NCI-H460 (cell line): ENCODE measurements around the gene CELA3A. TPM values are rescaled to one million over a fixed set of nuclear protein-coding genes. Genes with fewer than 3 reads are reported as not detected.
"Not testable (repeated sequence)": the region's sequence is repeated elsewhere in the genome, so short reads cannot be mapped to it uniquely, and the experiment has no call there.

Source experiments
- DNase-seq: peaks from one replicate; pipeline ENCODE4 v3.0.0-alpha.2; 2016; ENCODE audit warnings: low read depth; ENCODE audit errors: extremely low read depth
- total RNA-seq: library from RNA; depleted of rRNA; stranded (reverse); fragments of >200 nt; shearing (Covaris generic); gene quantifications from 2 replicates; pipeline ENCODE4 v1.2.3, GENCODE V29; 2014

The CELA3A gene
- total RNA-seq, 1 experiment from 2014 or later, result not detected

DNA sequence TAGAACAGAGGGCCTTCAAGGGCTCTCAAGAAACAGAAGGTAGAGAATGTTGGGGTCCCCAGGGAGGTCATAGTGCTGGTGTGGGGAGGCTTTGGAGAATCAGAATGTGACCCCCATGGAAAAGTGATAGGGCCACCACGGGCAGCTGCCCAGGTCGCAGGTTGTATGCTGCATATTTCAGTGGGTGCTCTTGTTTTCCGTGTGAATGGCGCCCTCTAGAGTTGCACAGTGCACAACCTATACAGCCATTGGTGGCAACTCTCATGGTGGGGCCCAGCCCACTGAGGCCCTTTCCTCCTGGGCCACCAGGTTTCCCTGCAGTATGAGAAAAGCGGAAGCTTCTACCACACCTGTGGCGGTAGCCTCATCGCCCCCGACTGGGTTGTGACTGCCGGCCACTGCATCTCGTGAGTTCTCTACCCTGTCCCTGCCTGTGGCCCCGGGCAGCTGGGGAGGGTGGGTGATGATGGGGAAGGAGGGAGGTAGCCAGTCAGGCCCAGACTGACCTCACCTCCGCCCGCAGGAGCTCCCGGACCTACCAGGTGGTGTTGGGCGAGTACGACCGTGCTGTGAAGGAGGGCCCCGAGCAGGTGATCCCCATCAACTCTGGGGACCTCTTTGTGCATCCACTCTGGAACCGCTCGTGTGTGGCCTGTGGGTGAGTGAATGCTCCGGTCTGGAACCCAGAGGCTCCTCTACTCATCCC lies 20.8 kb upstream of the CELA3A start:
- DNase-seq, result peak; percentile 7

DNA sequence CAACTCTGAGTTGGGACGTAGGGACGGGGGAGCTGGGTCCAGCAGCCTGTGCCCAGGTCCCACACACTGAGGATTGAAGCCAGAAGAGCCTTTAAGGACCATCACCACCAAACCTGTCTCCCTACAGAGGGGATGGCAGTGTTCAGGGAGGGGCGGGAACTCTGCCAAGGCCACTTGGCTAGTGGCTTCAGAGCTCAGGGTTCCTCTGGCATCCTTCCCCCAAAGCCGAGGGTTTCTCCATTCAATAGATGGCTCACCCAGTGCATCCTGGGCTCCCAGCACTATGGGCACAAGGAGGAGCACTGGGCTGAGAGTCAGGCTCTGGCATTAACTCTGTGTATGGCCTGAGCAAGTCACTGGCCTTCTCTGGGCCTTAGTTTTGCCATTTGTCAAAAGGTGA lies 20.2 kb upstream of the CELA3A start:
- DNase-seq, result not testable (repeated sequence)

DNA sequence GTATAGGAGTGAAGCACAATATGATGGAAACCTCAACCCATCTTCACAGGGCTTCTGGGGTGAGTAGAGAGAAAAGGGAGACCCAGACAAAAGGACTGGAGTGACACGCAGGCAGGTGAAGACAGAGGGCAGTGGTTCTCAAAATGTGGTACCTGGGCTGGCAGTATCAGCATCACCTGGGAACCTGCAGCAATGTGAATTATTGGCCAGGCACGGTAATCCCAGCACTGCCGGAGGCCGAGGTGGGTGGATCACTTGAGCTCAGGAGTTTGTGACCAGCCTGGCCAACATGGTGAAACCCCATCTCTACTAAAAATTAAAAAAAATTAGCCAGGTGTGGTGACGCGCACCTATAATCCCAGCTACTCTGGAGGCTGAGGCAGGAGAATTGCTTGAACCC lies 19.3 kb upstream of the CELA3A start:
- not testable (repeated sequence) for DNase-seq

DNA sequence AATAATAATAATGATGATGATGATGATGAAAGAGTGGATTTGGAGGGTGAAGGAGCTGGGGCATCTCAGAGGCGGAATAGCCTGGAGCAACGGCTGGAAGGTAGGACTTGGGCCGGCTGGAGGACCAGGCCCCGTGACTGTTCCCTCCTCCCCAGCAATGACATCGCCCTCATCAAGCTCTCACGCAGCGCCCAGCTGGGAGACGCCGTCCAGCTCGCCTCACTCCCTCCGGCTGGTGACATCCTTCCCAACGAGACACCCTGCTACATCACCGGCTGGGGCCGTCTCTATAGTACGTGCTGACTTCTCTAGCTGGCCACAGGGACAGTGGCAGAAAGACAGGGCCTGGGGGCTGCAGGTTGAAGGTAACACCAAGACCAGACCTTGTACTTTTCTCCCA lies 17.9 kb upstream of the CELA3A start:
- not testable (repeated sequence) for DNase-seq

GRCh38 chr1:21985893-21986292 lies 15.6 kb upstream of the CELA3A start:
- DNase-seq, result not testable (repeated sequence)

GRCh38 chr1:21986386-21986785 lies 15.1 kb upstream of the CELA3A start:
- not testable (repeated sequence) for DNase-seq

DNA sequence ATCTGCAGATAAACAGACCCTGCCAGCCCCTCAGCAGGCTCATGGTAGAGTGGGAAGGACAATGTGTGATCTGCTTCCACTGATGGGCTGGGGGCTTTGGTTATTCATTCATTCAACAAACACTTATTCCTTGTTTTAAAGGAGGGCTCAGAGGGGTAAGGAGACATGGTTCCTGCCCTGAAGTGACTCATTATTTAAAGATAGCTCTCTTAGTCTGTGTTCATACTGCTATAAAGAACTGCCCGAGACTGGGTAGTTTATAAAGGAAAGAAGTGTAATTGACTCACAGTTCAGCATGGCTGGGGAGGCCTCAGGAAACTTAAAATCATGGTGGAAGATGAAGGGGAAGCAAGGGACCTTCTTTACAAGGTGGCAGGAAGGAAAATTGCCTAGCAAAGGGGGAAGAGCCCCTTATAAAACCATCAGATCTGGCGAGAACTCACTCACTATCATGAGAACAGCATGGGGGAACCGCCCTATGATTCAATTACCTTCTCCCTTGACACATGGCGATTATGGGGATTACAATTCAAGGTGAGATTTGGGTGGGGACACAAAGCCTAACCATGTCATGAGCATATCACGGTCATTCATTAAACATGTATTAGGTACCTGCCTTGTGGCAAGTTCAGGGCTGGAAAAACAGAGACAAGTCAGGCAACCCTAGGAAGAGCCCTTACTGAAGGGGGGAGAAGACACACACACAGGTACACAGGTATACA lies 11.6 kb upstream of the CELA3A start:
- DNase-seq, result not testable (repeated sequence)

- not testable (repeated sequence) for DNase-seq
Measured at GRCh38 chr1:21992186-21992585, 9.3 kb upstream of the CELA3A start.

- not testable (repeated sequence) for DNase-seq
Measured at GRCh38 chr1:21994716-21995115, 6.7 kb upstream of the CELA3A start.

DNA sequence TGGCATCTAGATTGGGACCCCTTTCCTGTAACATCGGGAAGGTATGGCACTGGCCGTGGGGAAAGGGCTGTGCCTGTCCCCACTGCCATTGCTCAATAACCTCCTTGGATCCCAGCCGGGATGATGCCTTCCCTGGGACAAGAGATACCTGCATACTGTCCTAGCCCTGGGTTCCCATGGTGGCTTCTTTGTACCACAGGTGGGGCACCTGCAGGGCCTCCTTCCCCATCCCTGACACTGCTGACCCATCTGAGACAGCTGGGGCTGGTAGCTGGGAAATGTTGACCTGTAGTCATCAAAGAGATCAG lies 4.8 kb upstream of the CELA3A start:
- DNase-seq, result not testable (repeated sequence)

DNA sequence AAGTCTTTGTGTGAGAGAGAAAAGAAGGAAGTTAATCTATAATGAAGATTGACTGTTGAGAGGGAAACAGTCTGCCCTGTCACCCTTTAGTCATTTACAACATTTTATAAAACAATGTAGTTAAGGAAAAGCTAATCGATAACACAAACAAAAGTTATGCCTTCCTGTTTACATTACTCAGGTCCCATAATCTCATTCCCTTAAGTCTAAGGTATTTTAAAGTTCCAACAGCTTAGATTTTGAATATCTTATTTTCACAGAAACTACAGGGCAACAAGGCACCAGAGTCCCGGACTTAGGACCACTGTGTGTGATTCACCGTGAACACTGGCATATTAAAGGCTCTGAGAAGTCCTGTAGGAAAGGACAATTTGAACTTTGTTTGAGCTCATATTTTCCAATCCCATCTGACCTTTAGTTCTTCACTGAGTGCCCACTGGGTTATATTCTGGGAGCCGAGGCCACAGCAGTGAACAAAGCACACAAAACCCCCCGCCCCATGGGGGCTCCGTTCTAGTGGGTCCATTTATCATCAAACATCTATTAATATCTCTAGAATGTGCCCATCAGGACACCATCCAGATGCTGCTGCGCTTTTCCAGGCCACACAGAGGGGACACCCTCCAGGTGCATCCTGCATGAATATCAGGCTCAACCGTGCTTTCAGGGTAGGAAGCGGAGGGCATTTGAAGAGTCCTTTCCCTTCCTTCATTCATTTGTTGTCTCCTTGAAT lies 3.4 kb upstream of the CELA3A start:
- not testable (repeated sequence) for DNase-seq

DNA sequence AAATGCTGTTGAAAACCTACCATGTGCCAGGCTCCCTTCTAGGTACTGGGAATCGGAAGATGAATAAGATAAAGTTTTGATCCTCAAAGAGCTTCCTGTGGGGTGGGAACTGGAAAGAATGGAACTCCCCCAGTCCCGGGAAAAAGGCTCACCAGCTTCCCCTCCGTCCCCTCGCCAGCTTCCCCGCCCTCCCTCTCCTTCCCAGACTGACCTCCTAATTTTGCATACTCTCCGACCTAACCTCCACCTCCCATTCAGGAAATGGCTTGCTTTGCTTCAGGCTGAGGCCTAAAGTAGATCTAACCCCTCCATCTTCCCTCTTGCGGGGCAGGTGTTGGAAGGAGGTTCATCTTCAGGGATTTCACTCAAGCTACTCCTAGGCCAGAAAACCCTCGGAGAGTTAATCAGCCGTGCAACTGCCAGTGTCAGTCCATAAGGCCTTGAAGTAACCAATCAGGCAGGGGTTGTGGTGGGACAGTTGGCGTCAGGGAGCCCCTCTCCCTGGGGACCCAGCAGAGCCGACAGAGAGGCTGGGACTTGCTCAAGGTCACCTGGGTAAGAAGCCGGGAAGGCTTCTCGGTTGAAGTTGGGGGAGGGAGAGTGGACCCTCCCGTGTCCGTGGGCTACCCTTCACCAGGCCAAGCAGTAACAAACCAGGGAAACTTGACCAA lies 2.7 kb upstream of the CELA3A start:
- DNase-seq, result not testable (repeated sequence)

GRCh38 chr1:21999645-22000044 lies 1.8 kb upstream of the CELA3A start:
- DNase-seq, result not testable (repeated sequence)

DNA sequence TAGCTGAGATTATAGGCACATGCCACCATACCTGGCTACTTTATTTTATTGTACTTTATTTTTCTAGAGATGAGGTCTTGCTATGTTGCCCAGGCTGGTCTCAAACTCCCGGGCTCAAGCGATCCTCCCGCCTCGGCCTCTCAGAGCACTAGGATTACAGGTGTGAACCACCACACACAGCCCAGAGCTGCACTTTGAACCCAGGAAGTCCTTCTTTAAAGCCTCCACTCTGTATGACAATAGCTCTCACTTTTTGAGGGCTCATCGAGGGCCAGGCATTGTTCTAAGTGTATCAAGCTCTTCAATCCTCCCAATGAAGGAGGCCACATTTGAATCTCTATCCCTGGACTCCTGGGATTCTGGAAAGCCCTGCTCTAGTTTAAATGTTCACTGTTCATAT lies 1.0 kb downstream of the CELA3A start:
- DNase-seq, result not testable (repeated sequence)

GRCh38 chr1:22002875-22003274 lies 1.4 kb downstream of the CELA3A start:
- not testable (repeated sequence) for DNase-seq

DNA sequence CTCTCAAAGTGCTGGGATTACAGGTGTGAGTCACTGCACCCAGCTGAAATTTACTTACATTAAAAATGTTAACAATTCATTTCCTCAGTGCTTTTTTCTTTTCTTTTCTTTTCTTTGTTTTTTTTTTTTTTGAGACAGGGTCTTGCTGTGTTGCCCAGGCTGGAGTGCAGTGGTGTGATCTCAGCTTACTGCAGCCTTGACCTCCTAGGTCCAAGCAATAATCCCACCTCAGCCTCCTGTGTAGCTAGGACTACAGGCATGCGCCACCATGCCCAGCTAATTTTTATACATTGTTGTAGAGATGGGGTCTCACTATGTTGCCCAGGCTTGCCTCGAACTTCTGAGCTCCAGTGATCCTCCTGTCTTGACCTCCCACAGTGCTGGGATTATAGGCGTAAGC lies 2.5 kb downstream of the CELA3A start:
- not testable (repeated sequence) for DNase-seq

GRCh38 chr1:22005261-22006149 lies 4.0 kb downstream of the CELA3A start:
- not testable (repeated sequence) for DNase-seq

DNA sequence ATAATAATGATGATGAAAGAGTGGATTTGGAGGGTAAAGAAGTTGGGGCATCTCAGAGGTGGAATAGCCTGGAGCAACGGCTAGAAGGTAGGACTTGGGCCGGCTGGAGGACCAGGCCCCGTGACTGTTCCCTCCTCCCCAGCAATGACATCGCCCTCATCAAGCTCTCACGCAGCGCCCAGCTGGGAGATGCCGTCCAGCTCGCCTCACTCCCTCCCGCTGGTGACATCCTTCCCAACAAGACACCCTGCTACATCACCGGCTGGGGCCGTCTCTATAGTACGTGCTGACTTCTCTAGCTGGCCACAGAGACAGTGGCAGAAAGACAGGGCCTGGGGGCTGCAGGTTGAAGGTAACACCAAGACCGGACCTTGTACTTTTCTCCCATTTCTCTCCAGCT lies 5.3 kb downstream of the CELA3A start:
- not testable (repeated sequence) for DNase-seq

GRCh38 chr1:22007262-22007661 lies 5.8 kb downstream of the CELA3A start:
- not testable (repeated sequence) for DNase-seq

DNA sequence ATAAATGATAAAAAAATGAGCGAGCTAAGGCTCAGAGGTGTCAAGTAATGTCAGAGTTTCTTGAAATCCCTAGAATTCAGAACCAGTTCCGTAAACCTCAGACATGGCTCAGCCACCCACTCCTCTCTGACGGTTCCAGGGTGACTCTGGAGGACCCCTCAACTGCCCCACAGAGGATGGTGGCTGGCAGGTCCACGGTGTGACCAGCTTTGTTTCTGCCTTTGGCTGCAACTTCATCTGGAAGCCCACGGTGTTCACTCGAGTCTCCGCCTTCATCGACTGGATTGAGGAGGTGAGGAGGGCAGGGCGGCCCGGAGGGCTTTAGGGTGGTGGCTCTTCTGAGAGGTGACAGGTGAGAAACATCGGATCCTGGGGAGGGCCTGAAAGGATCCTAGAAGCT lies 8.1 kb downstream of the CELA3A start:
- not testable (repeated sequence) for DNase-seq
